Esophagus muscularis mucosa (tissue), 4 donors: Measurements from ENCODE around the gene FAM241A.

Experiments
- EP300 ChIP-seq: sonication (generic); formaldehyde crosslinking; IDR thresholded peaks from one replicate; pipeline ENCODE4 v1.6.1; 2017; ENCODE audit warnings: antibody characterized with exemption
- POLR2A ChIP-seq: fragments of 450-650 bp; IDR thresholded peaks from one replicate; pipeline ENCODE4 v1.6.1; 2017; ENCODE audit warnings: antibody characterized with exemption, moderate library complexity, mild to moderate bottlenecking, low read depth
- POLR2AphosphoS5 ChIP-seq, 2 donors: sonication (generic); formaldehyde crosslinking; IDR thresholded peaks; one replicate each; pipeline ENCODE4 v1.6.1; 2017; ENCODE audit warnings: antibody characterized with exemption in 2 of 2
- TF ChIP-seq, protein P1 (sequence below), 3 experiments: fragments of 200-600 bp in 2 of 3; fragments of 450-650 bp in 1 of 3; sonication (generic) in 2 of 3; IDR thresholded peaks; one replicate each; pipeline ENCODE4 v1.5.1; 2017 to 2019; ENCODE audit warnings: antibody characterized with exemption in 3 of 3, mild to moderate bottlenecking in 2 of 3, moderate library complexity in 1 of 3

DNA sequence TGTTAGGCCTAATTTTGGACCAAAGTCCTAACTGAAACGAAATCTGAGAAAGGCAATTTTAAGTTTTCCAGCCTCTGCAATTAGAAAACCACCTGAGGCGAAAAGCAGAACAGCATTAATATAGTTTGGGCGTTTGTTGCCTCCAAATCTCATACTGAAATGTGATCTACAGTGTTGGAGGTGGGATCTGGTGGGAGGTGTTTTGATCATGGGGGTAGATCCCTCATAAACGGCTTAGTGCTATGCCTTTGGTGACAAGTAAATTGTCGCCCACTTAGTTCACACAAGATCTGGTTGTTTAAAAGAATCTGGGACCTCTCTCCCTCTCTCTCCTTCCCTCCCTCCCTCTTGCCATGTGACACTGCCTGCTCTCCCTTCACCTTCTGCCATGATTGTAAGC, 5.7 kb downstream of the FAM241A start:
- TF ChIP-seq, protein P1, sequence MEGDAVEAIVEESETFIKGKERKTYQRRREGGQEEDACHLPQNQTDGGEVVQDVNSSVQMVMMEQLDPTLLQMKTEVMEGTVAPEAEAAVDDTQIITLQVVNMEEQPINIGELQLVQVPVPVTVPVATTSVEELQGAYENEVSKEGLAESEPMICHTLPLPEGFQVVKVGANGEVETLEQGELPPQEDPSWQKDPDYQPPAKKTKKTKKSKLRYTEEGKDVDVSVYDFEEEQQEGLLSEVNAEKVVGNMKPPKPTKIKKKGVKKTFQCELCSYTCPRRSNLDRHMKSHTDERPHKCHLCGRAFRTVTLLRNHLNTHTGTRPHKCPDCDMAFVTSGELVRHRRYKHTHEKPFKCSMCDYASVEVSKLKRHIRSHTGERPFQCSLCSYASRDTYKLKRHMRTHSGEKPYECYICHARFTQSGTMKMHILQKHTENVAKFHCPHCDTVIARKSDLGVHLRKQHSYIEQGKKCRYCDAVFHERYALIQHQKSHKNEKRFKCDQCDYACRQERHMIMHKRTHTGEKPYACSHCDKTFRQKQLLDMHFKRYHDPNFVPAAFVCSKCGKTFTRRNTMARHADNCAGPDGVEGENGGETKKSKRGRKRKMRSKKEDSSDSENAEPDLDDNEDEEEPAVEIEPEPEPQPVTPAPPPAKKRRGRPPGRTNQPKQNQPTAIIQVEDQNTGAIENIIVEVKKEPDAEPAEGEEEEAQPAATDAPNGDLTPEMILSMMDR (IDR thresholded peaks at IDR 0.05): no peak
- TF ChIP-seq EP300: no peak
- TF ChIP-seq POLR2A: no peak
- TF ChIP-seq POLR2AphosphoS5 (IDR thresholded peaks at IDR 0.05): no peak
